K562 (cell line): ENCODE results near the gene SIK3.

Source experiments
- E2F6 ChIP-seq, 2 experiments: IDR thresholded peaks; 2 replicates each; pipeline ENCODE4 v1.6.1; 2011; ENCODE audit warnings: borderline replicate concordance in 1 of 2, control low read depth in 1 of 2, low read depth in 1 of 2, low read length in 1 of 2, mild to moderate bottlenecking in 1 of 2, mixed read lengths in 1 of 2, moderate library complexity in 1 of 2; ENCODE audit not compliant: insufficient read depth in 1 of 2, insufficient read length in 1 of 2, poor library complexity in 1 of 2, severe bottlenecking in 1 of 2; ENCODE audit errors: extremely low read depth in 1 of 2
- FOXK2 ChIP-seq, 2 experiments: fragments of 450-650 bp; IDR thresholded peaks in 1 of 2; conservative IDR thresholded peaks in 1 of 2; 2 replicates each; pipeline ENCODE4 v1.6.1; 2016; ENCODE audit warnings: low read depth in 2 of 2, mild to moderate bottlenecking in 1 of 2
- RFX5 ChIP-seq: IDR thresholded peaks from 2 replicates; pipeline ENCODE4 v1.6.1; 2011; ENCODE audit warnings: low read depth, mild to moderate bottlenecking, improper control_type of control experiment, low read length
- ZBTB40 ChIP-seq, 2 experiments: fragments of 450-650 bp in 1 of 2; sonication (generic) in 1 of 2; formaldehyde crosslinking in 1 of 2; IDR thresholded peaks; 2 replicates each; pipeline versions ENCODE4 v1.7.1 to v1.9.0; 2016 to 2022; ENCODE audit warnings: inconsistent platforms in 1 of 2, mild to moderate bottlenecking in 1 of 2, missing genetic modification reagents in 1 of 2

GRCh38 chr11:116859175-116859574, 239.1 kb downstream of the SIK3 start:
- TF ChIP-seq E2F6 (IDR thresholded peaks at IDR 0.05; ENCODE audit: borderline replicate concordance in 1 of 2, extremely low read depth in 1 of 2, insufficient read depth in 1 of 2, insufficient read length in 1 of 2, low read depth in 1 of 2, low read length in 1 of 2, poor library complexity in 1 of 2, severe bottlenecking in 1 of 2): no peak
- no peak for TF ChIP-seq ZBTB40 (IDR thresholded peaks at IDR 0.05)
- no peak for TF ChIP-seq ZBTB40 (CRISPR knock-in tag; IDR thresholded peaks at IDR 0.05)
- no peak for TF ChIP-seq FOXK2 (conservative IDR thresholded peaks at IDR 0.05 in 1 of 2, IDR thresholded peaks at IDR 0.05 in 1 of 2; ENCODE audit: low read depth in 2 of 2)
- TF ChIP-seq RFX5: no peak
